H9 (cell line): Measurements from ENCODE around the gene YAF2. TPM values are rescaled to one million over a fixed set of nuclear protein-coding genes. Genes with fewer than 3 reads are reported as not detected.

ENCODE experiments used
- DNase-seq: peaks from one replicate; pipeline ENCODE4 v3.0.0-alpha.2; 2017
- H2AFZ ChIP-seq: one replicate; pipeline ENCODE4 v1.6.1; 2013; ENCODE audit warnings: mild to moderate bottlenecking, low read length, control low read depth, moderate library complexity
- H2AK5ac ChIP-seq: 2 replicates; pipeline ENCODE4 v1.6.1; 2013; ENCODE audit warnings: low read length, control low read depth, mixed read lengths; ENCODE audit not compliant: insufficient read length
- H2BK120ac ChIP-seq: one replicate; pipeline ENCODE4 v1.6.1; 2013; ENCODE audit warnings: low read depth, mild to moderate bottlenecking, low read length, control low read depth, inconsistent platforms; ENCODE audit not compliant: poor library complexity, severe bottlenecking
- H2BK12ac ChIP-seq: 2 replicates; pipeline ENCODE4 v1.6.1; 2013; ENCODE audit warnings: low read length, control low read depth, mixed read lengths, low read depth; ENCODE audit not compliant: insufficient read length
- H2BK15ac ChIP-seq: 2 replicates; pipeline ENCODE4 v1.6.1; 2013; ENCODE audit warnings: low read depth, low read length, control low read depth
- H2BK20ac ChIP-seq: one replicate; pipeline ENCODE4 v1.6.1; 2013; ENCODE audit warnings: low read depth, mild to moderate bottlenecking, low read length, control low read depth, inconsistent platforms; ENCODE audit not compliant: poor library complexity, severe bottlenecking
- H2BK5ac ChIP-seq: 2 replicates; pipeline ENCODE4 v1.6.1; 2013; ENCODE audit warnings: low read length, control low read depth, mixed read lengths; ENCODE audit not compliant: insufficient read length
- H3K14ac ChIP-seq: 2 replicates; pipeline ENCODE4 v1.6.1; 2013; ENCODE audit warnings: low read length, control low read depth; ENCODE audit not compliant: insufficient read depth
- H3K18ac ChIP-seq: 2 replicates; pipeline ENCODE4 v1.6.1; 2013; ENCODE audit warnings: low read depth, mild to moderate bottlenecking, mixed read lengths, low read length, control low read depth; ENCODE audit not compliant: insufficient read length
- H3K23ac ChIP-seq: 2 replicates; pipeline ENCODE4 v1.6.1; 2013; ENCODE audit warnings: low read length, control low read depth, mixed read lengths, low read depth; ENCODE audit not compliant: insufficient read length
- H3K23me2 ChIP-seq: 2 replicates; pipeline ENCODE4 v1.6.1; 2013; ENCODE audit warnings: low read depth, mild to moderate bottlenecking, mixed read lengths, low read length, control low read depth; ENCODE audit not compliant: insufficient read length, poor library complexity, severe bottlenecking
- H3K27ac ChIP-seq: 2 replicates; pipeline ENCODE4 v1.5.1; 2013; ENCODE audit warnings: low read length, control low read depth, mixed read lengths, low read depth; ENCODE audit not compliant: insufficient read length
- H3K27me3 ChIP-seq: 2 replicates; pipeline ENCODE4 v1.6.1; 2013; ENCODE audit warnings: low read length, control low read depth, inconsistent platforms; ENCODE audit not compliant: insufficient read depth
- H3K4ac ChIP-seq: 2 replicates; pipeline ENCODE4 v1.6.1; 2013; ENCODE audit warnings: low read depth, mild to moderate bottlenecking, control low read depth, inconsistent platforms, low read length, moderate library complexity
- H3K4me1 ChIP-seq: 2 replicates; pipeline ENCODE4 v1.6.1; 2013; ENCODE audit warnings: low read length, control low read depth, inconsistent platforms; ENCODE audit not compliant: insufficient read depth
- H3K4me2 ChIP-seq: 2 replicates; pipeline ENCODE4 v1.6.1; 2013; ENCODE audit warnings: low read length, control low read depth, mixed read lengths; ENCODE audit not compliant: insufficient read length, insufficient read depth
- H3K56ac ChIP-seq: 2 replicates; pipeline ENCODE4 v1.6.1; 2013; ENCODE audit warnings: low read depth, mild to moderate bottlenecking, mixed read lengths, low read length, control low read depth; ENCODE audit not compliant: insufficient read length
- H3K79me1 ChIP-seq: 2 replicates; pipeline ENCODE4 v1.6.1; 2013; ENCODE audit warnings: low read depth, mild to moderate bottlenecking, moderate library complexity, low read length, control low read depth, inconsistent platforms; ENCODE audit not compliant: insufficient read depth, poor library complexity, severe bottlenecking
- H3K79me2 ChIP-seq: 2 replicates; pipeline ENCODE4 v1.6.1; 2013; ENCODE audit warnings: low read length, control low read depth, inconsistent platforms; ENCODE audit not compliant: insufficient read depth
- H3K9ac ChIP-seq: 2 replicates; pipeline ENCODE4 v1.6.1; 2013; ENCODE audit warnings: low read length, control low read depth, mixed read lengths; ENCODE audit not compliant: insufficient read length; ENCODE audit errors: extremely low read depth
- H3K9me3 ChIP-seq: one replicate; pipeline ENCODE4 v1.6.1; 2013; ENCODE audit warnings: low read depth, low read length, inconsistent platforms; ENCODE audit not compliant: control insufficient read depth
- H3T11ph ChIP-seq: one replicate; pipeline ENCODE4 v1.6.1; 2013; ENCODE audit warnings: mild to moderate bottlenecking, low read length, control low read depth, inconsistent platforms
- H4K20me1 ChIP-seq: one replicate; pipeline ENCODE4 v1.6.1; 2013; ENCODE audit not compliant: control insufficient read depth, insufficient read length, insufficient read depth
- H4K5ac ChIP-seq: 2 replicates; pipeline ENCODE4 v1.6.1; 2013; ENCODE audit warnings: low read depth, mild to moderate bottlenecking, mixed read lengths, low read length, control low read depth; ENCODE audit not compliant: insufficient read length
- H4K8ac ChIP-seq: replicated peaks from 2 replicates; pipeline ENCODE4 v1.6.1; 2013; ENCODE audit warnings: low read length, control low read depth, mixed read lengths, low read depth; ENCODE audit not compliant: insufficient read length
- H4K91ac ChIP-seq: 2 replicates; pipeline ENCODE4 v1.6.1; 2013; ENCODE audit warnings: low read depth, mild to moderate bottlenecking, moderate library complexity, mixed read lengths, low read length, control low read depth; ENCODE audit not compliant: insufficient read length
- H3K27ac Mint-ChIP-seq, 3 experiments: 2 replicates in 2 of 3; 3 replicates in 1 of 3; pipeline ENCODE4 v1.8.0; 2020 to 2021; ENCODE audit warnings: mixed read lengths in 3 of 3, mild to moderate bottlenecking in 1 of 3, moderate library complexity in 1 of 3
- H3K27me3 Mint-ChIP-seq: 2 replicates; pipeline ENCODE4 v1.8.0; 2021; ENCODE audit warnings: low read depth, mild to moderate bottlenecking, moderate library complexity, mixed read lengths
- H3K36me3 Mint-ChIP-seq, 3 experiments: 2 replicates in 2 of 3; 3 replicates in 1 of 3; pipeline ENCODE4 v1.8.0; 2020 to 2021; ENCODE audit warnings: low read depth in 3 of 3, mixed read lengths in 3 of 3; ENCODE audit not compliant: insufficient read depth in 1 of 3
- H3K4me1 Mint-ChIP-seq, 2 experiments: 2 replicates each; pipeline ENCODE4 v1.8.0; 2020; ENCODE audit warnings: mixed read lengths in 2 of 2
- H3K4me3 Mint-ChIP-seq, 2 experiments: 2 replicates in 1 of 2; 3 replicates in 1 of 2; pipeline ENCODE4 v1.8.0; 2020 to 2021; ENCODE audit warnings: mild to moderate bottlenecking in 2 of 2, mixed read lengths in 2 of 2, moderate library complexity in 1 of 2
- H3K9me3 Mint-ChIP-seq, 2 experiments: 2 replicates in 1 of 2; 3 replicates in 1 of 2; pipeline ENCODE4 v1.8.0; 2020; ENCODE audit warnings: mild to moderate bottlenecking in 2 of 2, mixed read lengths in 2 of 2, moderate library complexity in 1 of 2
- CTCF ChIP-seq: fragments of 200-600 bp; sonication (generic); conservative IDR thresholded peaks from 3 replicates; pipeline ENCODE4 v1.8.0; 2021; ENCODE audit warnings: antibody characterized with exemption, mild to moderate bottlenecking
- WGBS: extraction: QIAGEN DNeasy Blood & Tissue Kit; methylation state at CpG from one replicate; pipeline ENCODE4 v1.1.7; 2013; ENCODE audit warnings: missing lambda C conversion rate, low lambda C conversion rate, mixed read lengths; ENCODE audit not compliant: insufficient read length; ENCODE audit errors: extremely low coverage; 5-methylcytosine and 5-hydroxymethylcytosine counted together
- total RNA-seq: library from RNA; stranded (reverse); gene quantifications from 2 replicates; pipeline ENCODE4 v1.2.1, GENCODE V29; 2021

YAF2 gene
- total RNA-seq, 1 experiment from 2014 or later: 1.9 TPM

- H3K79me2 ChIP-seq: no peaks in the 10 kb centered on the region; the same call in 1 of the 2 replicates
- no peak overlapping the region for H4K5ac ChIP-seq
- H3K27ac ChIP-seq: no peak overlapping the region
- H3K18ac ChIP-seq: no peak overlapping the region
- no peak overlapping the region for H2BK120ac ChIP-seq
- no peak overlapping the region for H3K23ac ChIP-seq
- Mint-ChIP-seq H3K27ac (no peak overlapping the region), H3K4me1 (peaks cover 7 to 12% of the 10 kb centered on the region in 2 experiments; a peak in 3 of 4 replicates), H3K9me3 (no peaks in the 10 kb centered on the region), H3K36me3 (no peaks in the 10 kb centered on the region), H3K4me3 (no peak overlapping the region), H3K27me3 (no peaks in the 10 kb centered on the region)
- no peak overlapping the region for H2AFZ ChIP-seq
- no peak overlapping the region for H3K14ac ChIP-seq
- no peak overlapping the region for H2BK5ac ChIP-seq
- no peak overlapping the region for H3K56ac ChIP-seq
- H3K4ac ChIP-seq: no peak overlapping the region
- peaks cover 4% of the 10 kb centered on the region; the same call in 1 of the 2 replicates for H3K4me1 ChIP-seq
- no peak for DNase-seq
- H4K20me1 ChIP-seq: no peaks in the 10 kb centered on the region
- no peaks in the 10 kb centered on the region for H3K23me2 ChIP-seq
- H2BK20ac ChIP-seq: no peak overlapping the region
- H3K27me3 ChIP-seq: no peaks in the 10 kb centered on the region
- no CpG with 5 or more reads among the region's 1 CpG for WGBS
- H2BK12ac ChIP-seq: no peak overlapping the region
- H2BK15ac ChIP-seq: no peak overlapping the region
- no peak overlapping the region for H3K9ac ChIP-seq
- no peak overlapping the region for H2AK5ac ChIP-seq
- H4K8ac ChIP-seq: no peak overlapping the region
- no peak for TF ChIP-seq CTCF
- H3K79me1 ChIP-seq: peaks cover 2% of the 10 kb centered on the region
- no peak overlapping the region for H3T11ph ChIP-seq
- H3K4me2 ChIP-seq: no peak overlapping the region
- H4K91ac ChIP-seq: no peak overlapping the region
- H3K9me3 ChIP-seq: no peaks in the 10 kb centered on the region
These were observed 112.7 kb downstream of the YAF2 start for GRCh38 chr12:42125388-42125767.
